HL-60 (cell line): ENCODE results near the gene XYLT1.

Source experiments
- GABPA ChIP-seq: IDR thresholded peaks from 2 replicates; pipeline ENCODE4 v1.6.1; 2012; ENCODE audit warnings: low read depth
- POLR2AphosphoS5 ChIP-seq: IDR thresholded peaks from 2 replicates; pipeline ENCODE4 v1.6.1; 2012; ENCODE audit warnings: low read depth
- TF ChIP-seq, protein P1 (sequence below): IDR thresholded peaks from one replicate; pipeline ENCODE4 v1.5.1; 2011; ENCODE audit warnings: low read length, control low read depth, inconsistent platforms; ENCODE audit not compliant: insufficient read depth
- TF ChIP-seq, protein P2 (sequence below): IDR thresholded peaks from 2 replicates; pipeline ENCODE4 v1.6.1; 2012; ENCODE audit warnings: low read depth; ENCODE audit not compliant: insufficient replicate concordance

GRCh38 chr16:17134586-17134985 lies 336.2 kb downstream of the XYLT1 start:
- TF ChIP-seq, protein P1, sequence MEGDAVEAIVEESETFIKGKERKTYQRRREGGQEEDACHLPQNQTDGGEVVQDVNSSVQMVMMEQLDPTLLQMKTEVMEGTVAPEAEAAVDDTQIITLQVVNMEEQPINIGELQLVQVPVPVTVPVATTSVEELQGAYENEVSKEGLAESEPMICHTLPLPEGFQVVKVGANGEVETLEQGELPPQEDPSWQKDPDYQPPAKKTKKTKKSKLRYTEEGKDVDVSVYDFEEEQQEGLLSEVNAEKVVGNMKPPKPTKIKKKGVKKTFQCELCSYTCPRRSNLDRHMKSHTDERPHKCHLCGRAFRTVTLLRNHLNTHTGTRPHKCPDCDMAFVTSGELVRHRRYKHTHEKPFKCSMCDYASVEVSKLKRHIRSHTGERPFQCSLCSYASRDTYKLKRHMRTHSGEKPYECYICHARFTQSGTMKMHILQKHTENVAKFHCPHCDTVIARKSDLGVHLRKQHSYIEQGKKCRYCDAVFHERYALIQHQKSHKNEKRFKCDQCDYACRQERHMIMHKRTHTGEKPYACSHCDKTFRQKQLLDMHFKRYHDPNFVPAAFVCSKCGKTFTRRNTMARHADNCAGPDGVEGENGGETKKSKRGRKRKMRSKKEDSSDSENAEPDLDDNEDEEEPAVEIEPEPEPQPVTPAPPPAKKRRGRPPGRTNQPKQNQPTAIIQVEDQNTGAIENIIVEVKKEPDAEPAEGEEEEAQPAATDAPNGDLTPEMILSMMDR: no peak
- TF ChIP-seq, protein P2, sequence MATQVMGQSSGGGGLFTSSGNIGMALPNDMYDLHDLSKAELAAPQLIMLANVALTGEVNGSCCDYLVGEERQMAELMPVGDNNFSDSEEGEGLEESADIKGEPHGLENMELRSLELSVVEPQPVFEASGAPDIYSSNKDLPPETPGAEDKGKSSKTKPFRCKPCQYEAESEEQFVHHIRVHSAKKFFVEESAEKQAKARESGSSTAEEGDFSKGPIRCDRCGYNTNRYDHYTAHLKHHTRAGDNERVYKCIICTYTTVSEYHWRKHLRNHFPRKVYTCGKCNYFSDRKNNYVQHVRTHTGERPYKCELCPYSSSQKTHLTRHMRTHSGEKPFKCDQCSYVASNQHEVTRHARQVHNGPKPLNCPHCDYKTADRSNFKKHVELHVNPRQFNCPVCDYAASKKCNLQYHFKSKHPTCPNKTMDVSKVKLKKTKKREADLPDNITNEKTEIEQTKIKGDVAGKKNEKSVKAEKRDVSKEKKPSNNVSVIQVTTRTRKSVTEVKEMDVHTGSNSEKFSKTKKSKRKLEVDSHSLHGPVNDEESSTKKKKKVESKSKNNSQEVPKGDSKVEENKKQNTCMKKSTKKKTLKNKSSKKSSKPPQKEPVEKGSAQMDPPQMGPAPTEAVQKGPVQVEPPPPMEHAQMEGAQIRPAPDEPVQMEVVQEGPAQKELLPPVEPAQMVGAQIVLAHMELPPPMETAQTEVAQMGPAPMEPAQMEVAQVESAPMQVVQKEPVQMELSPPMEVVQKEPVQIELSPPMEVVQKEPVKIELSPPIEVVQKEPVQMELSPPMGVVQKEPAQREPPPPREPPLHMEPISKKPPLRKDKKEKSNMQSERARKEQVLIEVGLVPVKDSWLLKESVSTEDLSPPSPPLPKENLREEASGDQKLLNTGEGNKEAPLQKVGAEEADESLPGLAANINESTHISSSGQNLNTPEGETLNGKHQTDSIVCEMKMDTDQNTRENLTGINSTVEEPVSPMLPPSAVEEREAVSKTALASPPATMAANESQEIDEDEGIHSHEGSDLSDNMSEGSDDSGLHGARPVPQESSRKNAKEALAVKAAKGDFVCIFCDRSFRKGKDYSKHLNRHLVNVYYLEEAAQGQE: no peak
- TF ChIP-seq POLR2AphosphoS5 (no peak), GABPA (no peak)
